Measurements from ENCODE around the gene CTF1.

DNA sequence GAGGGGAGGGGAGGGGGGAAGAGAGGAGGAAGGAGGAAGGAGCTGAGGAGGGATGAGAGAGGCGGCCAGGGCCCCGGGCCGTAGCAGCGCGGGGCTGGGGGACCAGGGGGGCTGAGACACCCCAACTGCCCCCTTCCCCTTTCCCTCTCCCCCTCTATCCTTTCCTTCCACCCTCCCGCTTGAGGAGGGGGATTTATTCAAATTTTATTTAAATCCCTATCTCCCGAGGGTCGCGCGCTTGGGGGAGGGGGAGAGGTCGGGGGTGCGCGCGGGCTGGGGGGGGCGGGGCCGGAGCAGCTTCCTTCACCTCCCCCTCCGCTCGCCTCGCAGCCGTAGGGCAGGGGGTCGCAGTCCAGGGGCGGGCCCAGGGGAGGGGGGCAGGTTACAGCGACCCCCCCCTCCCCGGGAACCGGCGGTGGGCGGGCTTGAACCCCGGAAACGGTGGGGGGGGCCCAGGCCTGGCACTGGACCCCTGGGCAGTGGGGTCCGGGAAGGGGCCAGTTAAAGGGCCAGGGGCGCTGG lies 27.2 kb downstream of the CTF1 start, which contains the start of gene FBXL19:
- TF ChIP-seq CTCF (IDR thresholded peaks at IDR 0.05) (no peak), POLR2A (IDR thresholded peaks at IDR 0.05) (no peak)
